ENCODE results near the gene OLFM2. TPM values are rescaled to one million over a fixed set of nuclear protein-coding genes. Genes with fewer than 3 reads are reported as not detected.

The OLFM2 gene
- total and polyA plus RNA-seq, 2 of the 4 experiments (the other 2 are of a cell fraction), result 2.7 to 5.1 TPM

GRCh38 chr19:9969688-9969975 lies 33.3 kb upstream of the OLFM2 start:
- no peaks in the 10 kb centered on the region for H4K20me1 ChIP-seq (ENCODE audit: insufficient read depth, low read length)
- peak overlapping the region; percentile 11 for H2AFZ ChIP-seq (replicated peaks; ENCODE audit: low read length, poor library complexity)
- H3K23ac ChIP-seq (ENCODE audit: low read depth, low read length), result no peak overlapping the region
- DNase-seq (no peak), ATAC-seq (ENCODE audit: low read depth) (no peak)
- H3K27ac ChIP-seq (ENCODE audit: insufficient read depth, low read length), result no peak overlapping the region
- in situ Hi-C loops (cut with MboI; ENCODE audit: low sequenced_read_pairs), result no loop called here
- H3K4me2 ChIP-seq (ENCODE audit: low read depth, low read length), result no peak overlapping the region
- H4K5ac ChIP-seq (ENCODE audit: low read depth, low read length), result no peak overlapping the region
- no peaks in the 10 kb centered on the region for H3K9me3 ChIP-seq (ENCODE audit: control insufficient read depth, insufficient read depth, low read length)
- no peak overlapping the region for H4K8ac ChIP-seq (ENCODE audit: low read depth in 2 of 2, low read length in 2 of 2)
- H4K91ac ChIP-seq (ENCODE audit: insufficient read depth, low read depth, low read length), result no peak overlapping the region
- H3K27me3 ChIP-seq (ENCODE audit: control insufficient read depth, insufficient read depth, low read length), result no peaks in the 10 kb centered on the region; the same call in 1 of the 2 replicates
- TF ChIP-seq MAFK (IDR thresholded peaks at IDR 0.05; ENCODE audit: low read depth, low read length), result no peak
- TF ChIP-seq RAD21 (IDR thresholded peaks at IDR 0.05; ENCODE audit: low read length), result no peak
- TF ChIP-seq RFX5 (IDR thresholded peaks at IDR 0.05; ENCODE audit: low read depth, low read length), result no peak
- TF ChIP-seq, protein P1, sequence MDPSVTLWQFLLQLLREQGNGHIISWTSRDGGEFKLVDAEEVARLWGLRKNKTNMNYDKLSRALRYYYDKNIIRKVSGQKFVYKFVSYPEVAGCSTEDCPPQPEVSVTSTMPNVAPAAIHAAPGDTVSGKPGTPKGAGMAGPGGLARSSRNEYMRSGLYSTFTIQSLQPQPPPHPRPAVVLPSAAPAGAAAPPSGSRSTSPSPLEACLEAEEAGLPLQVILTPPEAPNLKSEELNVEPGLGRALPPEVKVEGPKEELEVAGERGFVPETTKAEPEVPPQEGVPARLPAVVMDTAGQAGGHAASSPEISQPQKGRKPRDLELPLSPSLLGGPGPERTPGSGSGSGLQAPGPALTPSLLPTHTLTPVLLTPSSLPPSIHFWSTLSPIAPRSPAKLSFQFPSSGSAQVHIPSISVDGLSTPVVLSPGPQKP (IDR thresholded peaks at IDR 0.05; ENCODE audit: borderline replicate concordance, low read depth, low read length), result no peak
- no peak for TF ChIP-seq BHLHE40 (IDR thresholded peaks at IDR 0.05; ENCODE audit: low read depth, low read length)
- no peak for TF ChIP-seq MAZ (IDR thresholded peaks at IDR 0.05; ENCODE audit: borderline replicate concordance, low read depth, low read length)
- no peak for TF ChIP-seq USF2 (IDR thresholded peaks at IDR 0.05; ENCODE audit: low read depth, low read length)
- TF ChIP-seq RCOR1 (IDR thresholded peaks at IDR 0.05; ENCODE audit: insufficient replicate concordance, low read length), result no peak
- no peak for TF ChIP-seq MXI1 (IDR thresholded peaks at IDR 0.05; ENCODE audit: borderline replicate concordance, low read depth, low read length)
- no peak for TF ChIP-seq POLR2A (IDR thresholded peaks at IDR 0.05; ENCODE audit: low read depth, low read length)
- TF ChIP-seq SMC3 (IDR thresholded peaks at IDR 0.05; ENCODE audit: low read depth, low read length), result no peak
- TF ChIP-seq CHD1 (IDR thresholded peaks at IDR 0.05; ENCODE audit: low read depth, low read length), result no peak
- no peak for TF ChIP-seq NFE2L2 (IDR thresholded peaks at IDR 0.05; ENCODE audit: low read depth, low read length)
- TF ChIP-seq CEBPB (IDR thresholded peaks at IDR 0.05; ENCODE audit: low read depth, low read length), result no peak
- TF ChIP-seq CTCF (conservative IDR thresholded peaks at IDR 0.05; ENCODE audit: low read depth, low read length), result no peak
- H2BK5ac ChIP-seq (ENCODE audit: low read depth, low read length, poor library complexity, severe bottlenecking), result no peak overlapping the region
- no peak overlapping the region for H2BK15ac ChIP-seq (ENCODE audit: low read depth, low read length)
- no peak overlapping the region for H2AK9ac ChIP-seq (replicated peaks; ENCODE audit: low read depth, low read length, poor library complexity)
- BruUV-seq (replicated peaks), result no TSS peak
- H3K4me1 ChIP-seq (ENCODE audit: control insufficient read depth, insufficient read depth, low read length), result peaks cover 2% of the 10 kb centered on the region; the same call in 1 of the 2 replicates
- no peak overlapping the region for H3K56ac ChIP-seq (ENCODE audit: extremely low read depth, insufficient read depth, low read length)
- H3K4ac ChIP-seq (ENCODE audit: low read depth, low read length), result no peak overlapping the region
- H3K79me1 ChIP-seq (ENCODE audit: low read depth in 1 of 2, low read length in 2 of 2), result no peaks in the 10 kb centered on the region
- POLR2A ChIA-PET (ENCODE audit: unreplicated experiment), result no interaction called here
- H3K4me3 ChIP-seq (ENCODE audit: insufficient read depth, low read depth, low read length), result no peak overlapping the region
- CTCF ChIA-PET, result no interaction called here
- H3K18ac ChIP-seq (ENCODE audit: low read depth, low read length), result no peak overlapping the region
- no peaks in the 10 kb centered on the region for H3K9me1 ChIP-seq (ENCODE audit: insufficient read depth, low read length)
- intact Hi-C loops (cut with micrococcal nuclease), result no loop called here
- no CpG with 5 or more reads among the region's 2 CpGs for WGBS, 2 experiments (ENCODE audit: extremely low coverage in 2 of 2, insufficient read length in 1 of 2)
- no peak overlapping the region for H3K9ac ChIP-seq (ENCODE audit: low read depth, low read length)
- H2BK20ac ChIP-seq (ENCODE audit: low read depth, low read length), result no peak overlapping the region
- dilution Hi-C loops (cut with HindIII; ENCODE audit: low sequenced_read_pairs, unreplicated experiment), result no loop called here
- H2AK5ac ChIP-seq (ENCODE audit: low read depth, low read length), result no peak overlapping the region
- H3K36me3 ChIP-seq (ENCODE audit: control insufficient read depth, insufficient read depth, low read length), result no peaks in the 10 kb centered on the region; the same call in 1 of the 2 replicates
- no peak overlapping the region for H3K14ac ChIP-seq (replicated peaks; ENCODE audit: low read depth, low read length)
- H2BK120ac ChIP-seq (ENCODE audit: low read depth, low read length), result no peak overlapping the region
